ENCODE results near the gene RAI14.
"Not testable (repeated sequence)": the region's sequence is repeated elsewhere in the genome, so short reads cannot be mapped to it uniquely, and the experiment has no call there.

The RAI14 gene

DNA sequence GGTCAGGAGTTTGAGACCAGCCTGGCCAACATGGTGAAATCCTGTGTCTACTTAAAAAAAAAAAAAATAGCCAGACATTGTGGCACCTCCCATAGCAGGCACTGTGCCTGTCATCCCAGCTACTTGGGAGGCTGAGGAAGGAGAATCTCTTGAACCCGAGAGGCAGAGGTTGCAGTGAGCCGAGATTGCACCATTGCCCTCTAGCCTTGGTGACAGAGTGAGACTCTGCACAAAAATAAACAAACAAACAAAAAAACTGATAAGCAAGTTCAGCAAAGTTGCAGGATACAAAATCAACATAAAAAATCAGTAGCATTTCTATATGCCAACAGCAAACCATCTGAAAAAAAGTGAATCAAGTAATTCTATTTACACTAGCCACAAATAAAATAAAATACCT, 118.0 kb downstream of the RAI14 start:
- no peak overlapping the region for H3K23ac ChIP-seq (ENCODE audit: low read length in 2 of 2)
- H3K18ac ChIP-seq (ENCODE audit: low read depth in 1 of 2, low read length in 2 of 2): no peak overlapping the region
- H4K91ac ChIP-seq (ENCODE audit: low read length): no peak overlapping the region
- H2AK5ac ChIP-seq (ENCODE audit: low read length, severe bottlenecking): no peak overlapping the region
- H2AFZ ChIP-seq (ENCODE audit: low read depth, low read length): no peak overlapping the region
- no peak overlapping the region for H3K4ac ChIP-seq (ENCODE audit: low read depth in 1 of 2, low read length in 2 of 2)
- no peaks in the 10 kb centered on the region for H3K9me3 ChIP-seq (ENCODE audit: control insufficient read depth, low read length)
- H2BK12ac ChIP-seq (ENCODE audit: low read length in 2 of 2): no peak overlapping the region
- H2BK120ac ChIP-seq (ENCODE audit: low read depth, low read length): no peak overlapping the region
- peaks cover 17% of the 10 kb centered on the region for H3K79me1 ChIP-seq (replicated peaks; ENCODE audit: low read length, poor library complexity, severe bottlenecking)
- H3K4me1 ChIP-seq (ENCODE audit: control insufficient read depth, insufficient read depth, low read depth, low read length): peaks cover 2% of the 10 kb centered on the region
- no peak overlapping the region for H3K14ac ChIP-seq (ENCODE audit: low read length in 2 of 2)
- peaks cover 11 to 24% of the 10 kb centered on the region in 2 experiments for H3K36me3 ChIP-seq (ENCODE audit: control insufficient read depth in 1 of 2, insufficient read depth in 2 of 2, low read depth in 1 of 2, low read length in 2 of 2)
- no peak overlapping the region for H2BK5ac ChIP-seq (ENCODE audit: low read depth, low read length, poor library complexity, severe bottlenecking)
- H3K27ac ChIP-seq (ENCODE audit: low read length, poor library complexity, severe bottlenecking): no peak overlapping the region
- no peak overlapping the region for H3K9ac ChIP-seq (ENCODE audit: low read length)
- WGBS: 97% methylated on average over 2 of the region's 2 CpGs
- no peak overlapping the region for H2BK15ac ChIP-seq (ENCODE audit: low read depth, poor library complexity, severe bottlenecking)
- no peak overlapping the region for H3K4me3 ChIP-seq (ENCODE audit: insufficient read depth in 1 of 2, low read depth in 1 of 2, low read length in 2 of 2)
- DNase-seq: no peak
- no peak overlapping the region for H4K8ac ChIP-seq (ENCODE audit: low read length)
- no peak overlapping the region for H3K4me2 ChIP-seq (ENCODE audit: low read length, poor library complexity, severe bottlenecking)
- no peaks in the 10 kb centered on the region for H3K27me3 ChIP-seq (ENCODE audit: control insufficient read depth in 1 of 2, insufficient read depth in 1 of 2, low read length in 2 of 2)

DNA sequence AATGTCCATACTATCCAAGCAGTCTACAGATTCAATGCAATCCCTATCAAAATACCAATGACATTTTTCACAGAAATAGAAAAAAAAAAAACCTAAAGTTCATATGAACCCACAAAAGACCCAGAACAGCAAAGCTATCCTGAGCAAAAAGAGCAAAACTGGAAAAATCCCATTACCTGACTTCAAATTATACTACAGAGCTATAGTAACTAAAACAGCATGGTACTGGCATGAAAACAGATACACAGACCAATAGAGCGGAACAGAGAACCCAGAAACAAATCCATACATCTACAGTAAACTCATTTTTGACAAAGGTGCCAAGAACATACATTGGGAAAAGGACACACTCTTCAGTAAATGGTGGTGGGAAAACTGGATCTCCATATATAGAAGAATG, 118.5 kb downstream of the RAI14 start:
- H2BK15ac ChIP-seq (ENCODE audit: low read depth, poor library complexity, severe bottlenecking); H2BK120ac ChIP-seq (ENCODE audit: low read depth, low read length); H3K4ac ChIP-seq (ENCODE audit: low read depth in 1 of 2, low read length in 2 of 2); H3K23ac ChIP-seq (ENCODE audit: low read length in 2 of 2); H2BK5ac ChIP-seq (ENCODE audit: low read depth, low read length, poor library complexity, severe bottlenecking); H3K4me1 ChIP-seq (ENCODE audit: control insufficient read depth, insufficient read depth, low read depth, low read length); H2AK5ac ChIP-seq (ENCODE audit: low read length, severe bottlenecking); H2BK12ac ChIP-seq (ENCODE audit: low read length in 2 of 2); H3K18ac ChIP-seq (ENCODE audit: low read depth in 1 of 2, low read length in 2 of 2); DNase-seq; H3K14ac ChIP-seq (ENCODE audit: low read length in 2 of 2); H4K91ac ChIP-seq (ENCODE audit: low read length); H4K8ac ChIP-seq (ENCODE audit: low read length); H3K4me3 ChIP-seq (ENCODE audit: insufficient read depth in 1 of 2, low read depth in 1 of 2, low read length in 2 of 2); H3K27ac ChIP-seq (ENCODE audit: low read length, poor library complexity, severe bottlenecking); H3K9ac ChIP-seq (ENCODE audit: low read length); H2AFZ ChIP-seq (ENCODE audit: low read depth, low read length); H3K9me3 ChIP-seq (ENCODE audit: control insufficient read depth, low read length); H3K4me2 ChIP-seq (ENCODE audit: low read length, poor library complexity, severe bottlenecking); H3K27me3 ChIP-seq (ENCODE audit: control insufficient read depth in 1 of 2, insufficient read depth in 1 of 2, low read length in 2 of 2): not testable (repeated sequence)
- H3K36me3 ChIP-seq (ENCODE audit: control insufficient read depth in 1 of 2, insufficient read depth in 2 of 2, low read depth in 1 of 2, low read length in 2 of 2): peaks cover 11 to 19% of the 10 kb centered on the region in 2 experiments
- WGBS: 100% methylated on average over 1 of the region's 1 CpG
- H3K79me1 ChIP-seq (replicated peaks; ENCODE audit: low read length, poor library complexity, severe bottlenecking): peaks cover 17% of the 10 kb centered on the region

DNA sequence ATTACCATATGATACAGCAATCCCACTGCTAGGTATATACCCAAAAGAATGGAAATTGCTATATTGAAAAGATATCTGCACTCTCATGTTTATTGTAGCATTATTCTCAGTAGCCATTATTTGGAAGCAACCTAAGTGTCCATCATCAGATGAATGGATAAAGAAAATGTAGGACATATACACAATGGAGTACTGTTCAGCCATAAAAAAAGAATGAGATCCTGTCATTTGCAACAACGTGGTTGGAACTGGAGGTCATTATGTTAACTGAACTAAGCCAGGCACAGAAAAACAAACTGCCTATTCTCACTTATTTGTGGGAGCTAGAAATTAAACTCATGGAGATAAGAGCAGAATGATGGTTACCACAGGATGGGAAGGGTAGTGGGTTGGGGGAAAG, 119.8 kb downstream of the RAI14 start:
- H2BK5ac ChIP-seq (ENCODE audit: low read depth, low read length, poor library complexity, severe bottlenecking): no peak overlapping the region
- H3K79me1 ChIP-seq (replicated peaks; ENCODE audit: low read length, poor library complexity, severe bottlenecking): peaks cover 17% of the 10 kb centered on the region
- DNase-seq: no peak
- no peak overlapping the region for H3K18ac ChIP-seq (ENCODE audit: low read depth in 1 of 2, low read length in 2 of 2)
- H2AFZ ChIP-seq (ENCODE audit: low read depth, low read length): no peak overlapping the region
- H3K9me3 ChIP-seq (ENCODE audit: control insufficient read depth, low read length): no peaks in the 10 kb centered on the region
- H2BK120ac ChIP-seq (ENCODE audit: low read depth, low read length): no peak overlapping the region
- no peak overlapping the region for H2BK15ac ChIP-seq (ENCODE audit: low read depth, poor library complexity, severe bottlenecking)
- H4K91ac ChIP-seq (ENCODE audit: low read length): no peak overlapping the region
- no peak overlapping the region for H4K8ac ChIP-seq (ENCODE audit: low read length)
- no peak overlapping the region for H3K14ac ChIP-seq (ENCODE audit: low read length in 2 of 2)
- no peak overlapping the region for H3K4me3 ChIP-seq (ENCODE audit: insufficient read depth in 1 of 2, low read depth in 1 of 2, low read length in 2 of 2)
- peaks cover 2% of the 10 kb centered on the region for H3K4me1 ChIP-seq (ENCODE audit: control insufficient read depth, insufficient read depth, low read depth, low read length)
- no peak overlapping the region for H3K9ac ChIP-seq (ENCODE audit: low read length)
- H3K4ac ChIP-seq (ENCODE audit: low read depth in 1 of 2, low read length in 2 of 2): no peak overlapping the region
- H3K36me3 ChIP-seq (ENCODE audit: control insufficient read depth in 1 of 2, insufficient read depth in 2 of 2, low read depth in 1 of 2, low read length in 2 of 2): peaks cover 7 to 8% of the 10 kb centered on the region in 2 experiments
- H3K23ac ChIP-seq (ENCODE audit: low read length in 2 of 2): no peak overlapping the region
- no peak overlapping the region for H2AK5ac ChIP-seq (ENCODE audit: low read length, severe bottlenecking)
- H3K4me2 ChIP-seq (ENCODE audit: low read length, poor library complexity, severe bottlenecking): no peak overlapping the region
- H3K27me3 ChIP-seq (ENCODE audit: control insufficient read depth in 1 of 2, insufficient read depth in 1 of 2, low read length in 2 of 2): no peaks in the 10 kb centered on the region
- no peak overlapping the region for H2BK12ac ChIP-seq (ENCODE audit: low read length in 2 of 2)
- WGBS: 100% methylated on average over 1 of the region's 1 CpG
- no peak overlapping the region for H3K27ac ChIP-seq (ENCODE audit: low read length, poor library complexity, severe bottlenecking)

DNA sequence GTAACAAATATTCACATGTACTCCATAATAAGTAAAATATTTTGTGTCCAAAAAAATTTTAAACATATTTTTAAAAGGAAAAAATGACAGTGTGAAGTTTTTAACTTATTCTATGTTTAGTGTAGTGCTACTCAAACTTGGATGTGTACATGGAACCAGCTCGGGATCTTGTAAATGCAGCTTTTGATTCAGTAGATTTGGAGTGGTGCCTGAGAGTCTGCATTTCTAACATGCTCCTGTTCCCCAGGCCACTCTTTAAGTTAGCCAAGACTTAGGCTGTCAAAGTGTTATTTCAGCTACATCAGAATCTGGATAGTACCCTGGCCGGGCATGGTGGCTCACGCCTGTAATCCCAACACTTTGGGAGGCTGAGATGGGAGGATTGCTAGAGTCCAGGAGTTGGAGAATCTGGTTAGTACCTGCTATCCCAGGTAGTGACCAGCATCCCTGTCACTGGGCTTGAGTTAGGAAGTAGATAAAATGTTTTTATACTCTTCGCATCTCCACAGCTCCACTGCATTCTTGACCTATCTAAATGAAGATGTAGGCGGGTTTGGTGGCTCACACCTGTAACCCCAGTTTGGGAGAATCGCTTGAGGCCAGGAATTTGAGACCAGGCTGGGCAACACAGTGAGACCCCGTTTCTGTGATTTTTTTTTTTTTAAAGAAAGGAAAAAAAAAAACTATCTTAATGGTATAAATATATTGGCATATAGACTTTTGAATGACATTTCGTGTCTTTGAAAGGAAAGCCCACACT, 122.1 kb downstream of the RAI14 start:
- Histone ChIP-seq H4K91ac (ENCODE audit: low read length) (no peak overlapping the region), H3K4me2 (ENCODE audit: low read length, poor library complexity, severe bottlenecking) (no peak overlapping the region), H3K18ac (ENCODE audit: low read depth in 1 of 2, low read length in 2 of 2) (no peak overlapping the region), H3K4ac (ENCODE audit: low read depth in 1 of 2, low read length in 2 of 2) (no peak overlapping the region), H3K23ac (ENCODE audit: low read length in 2 of 2) (no peak overlapping the region), H2BK12ac (ENCODE audit: low read length in 2 of 2) (no peak overlapping the region), H2AFZ (ENCODE audit: low read depth, low read length) (no peak overlapping the region), H3K4me3 (ENCODE audit: insufficient read depth in 1 of 2, low read depth in 1 of 2, low read length in 2 of 2) (no peak overlapping the region), H3K27me3 (ENCODE audit: control insufficient read depth in 1 of 2, insufficient read depth in 1 of 2, low read length in 2 of 2) (no peaks in the 10 kb centered on the region), H2BK15ac (ENCODE audit: low read depth, poor library complexity, severe bottlenecking) (no peak overlapping the region), H3K36me3 (ENCODE audit: control insufficient read depth in 1 of 2, insufficient read depth in 2 of 2, low read depth in 1 of 2, low read length in 2 of 2) (peaks cover 4 to 11% of the 10 kb centered on the region in 2 experiments), H2BK5ac (ENCODE audit: low read depth, low read length, poor library complexity, severe bottlenecking) (no peak overlapping the region), H4K8ac (ENCODE audit: low read length) (no peak overlapping the region), H3K27ac (ENCODE audit: low read length, poor library complexity, severe bottlenecking) (no peak overlapping the region), H3K9ac (ENCODE audit: low read length) (no peak overlapping the region), H2AK5ac (ENCODE audit: low read length, severe bottlenecking) (no peak overlapping the region), H3K4me1 (ENCODE audit: control insufficient read depth, insufficient read depth, low read depth, low read length) (no peaks in the 10 kb centered on the region), H3K79me1 (replicated peaks; ENCODE audit: low read length, poor library complexity, severe bottlenecking) (peaks cover 17% of the 10 kb centered on the region), H2BK120ac (ENCODE audit: low read depth, low read length) (no peak overlapping the region), H3K9me3 (ENCODE audit: control insufficient read depth, low read length) (no peaks in the 10 kb centered on the region), H3K14ac (ENCODE audit: low read length in 2 of 2) (no peak overlapping the region)
- DNase-seq: no peak
- WGBS: 96% methylated on average over 7 of the region's 8 CpGs
